Smooth muscle cell (in vitro differentiated cells): ENCODE results near the gene RPP40. TPM values are rescaled to one million over a fixed set of nuclear protein-coding genes. Genes with fewer than 3 reads are reported as not detected.

Experiments used
- DNase-seq: peaks from one replicate; lab custom pipeline; 2025; ENCODE audit not compliant: unreplicated experiment; lab: John Stamatoyannopoulos, UW
- H2AFZ ChIP-seq: fragments of 200-600 bp; sonication (generic); 2 replicates; pipeline ENCODE4 v1.6.0; 2016; ENCODE audit warnings: antibody characterized with exemption, low read depth, mild to moderate bottlenecking
- H3F3A ChIP-seq: fragments of 200-600 bp; sonication (generic); 2 replicates; pipeline ENCODE4 v1.6.0; 2017; ENCODE audit warnings: antibody characterized with exemption, low read depth
- H3K27ac ChIP-seq: fragments of 200-600 bp; sonication (generic); 2 replicates; pipeline ENCODE4 v1.5.1; 2016; ENCODE audit warnings: low read depth, mild to moderate bottlenecking
- H3K27me3 ChIP-seq: fragments of 200-600 bp; sonication (generic); 2 replicates; pipeline ENCODE4 v1.6.1; 2016; ENCODE audit warnings: low read depth, mild to moderate bottlenecking
- H3K36me3 ChIP-seq: fragments of 200-600 bp; sonication (generic); 2 replicates; pipeline ENCODE4 v1.5.1; 2016; ENCODE audit warnings: low read depth
- H3K4me1 ChIP-seq: fragments of 200-600 bp; sonication (generic); 2 replicates; pipeline ENCODE4 v1.5.1; 2016; ENCODE audit warnings: low read depth
- H3K4me2 ChIP-seq: fragments of 200-600 bp; sonication (generic); 2 replicates; pipeline ENCODE4 v1.6.0; 2016; ENCODE audit warnings: mild to moderate bottlenecking
- H3K4me3 ChIP-seq: fragments of 200-600 bp; sonication (generic); 2 replicates; pipeline ENCODE4 v1.5.1; 2016; ENCODE audit warnings: mild to moderate bottlenecking
- H3K79me2 ChIP-seq: fragments of 200-600 bp; sonication (generic); 2 replicates; pipeline ENCODE4 v1.6.0; 2016; ENCODE audit warnings: low read depth, mild to moderate bottlenecking
- H3K9ac ChIP-seq: fragments of 200-600 bp; sonication (generic); 2 replicates; pipeline ENCODE4 v1.6.0; 2016; ENCODE audit warnings: low read depth
- H3K9me3 ChIP-seq: fragments of 200-600 bp; sonication (generic); replicated peaks from 2 replicates; pipeline ENCODE4 v1.5.1; 2016; ENCODE audit warnings: low read depth
- H4K20me1 ChIP-seq: fragments of 200-600 bp; sonication (generic); 2 replicates; pipeline ENCODE4 v1.6.0; 2016; ENCODE audit warnings: low read depth
- WGBS: methylation state at CpG from one replicate; pipeline ENCODE4 v1.1.7; 2016; ENCODE audit warnings: low lambda C conversion rate; 5-methylcytosine and 5-hydroxymethylcytosine counted together
- polyA plus RNA-seq: library from polyadenylated mRNA; unstranded; fragments of >200 nt; fragmentation: Nextera tagmentation; extraction: Ambion mirVana; gene quantifications from 2 replicates; pipeline ENCODE4 v1.2.1, GENCODE V29; 2016
- total RNA-seq: library from RNA; depleted of rRNA; stranded (reverse); fragments of >200 nt; gene quantifications from 2 replicates; pipeline ENCODE4 v1.2.3, GENCODE V29; 2014
- TF ChIP-seq, protein P1 (sequence below): fragments of 200-600 bp; sonication (generic); IDR thresholded peaks from 2 replicates; pipeline ENCODE4 v1.5.1; 2017; ENCODE audit warnings: borderline replicate concordance, mild to moderate bottlenecking, antibody characterized with exemption; ENCODE audit not compliant: insufficient read depth, poor library complexity, severe bottlenecking

The RPP40 gene
- total and polyA plus RNA-seq, 2 experiments from 2014 or later, result 6.7 to 7.7 TPM

DNA sequence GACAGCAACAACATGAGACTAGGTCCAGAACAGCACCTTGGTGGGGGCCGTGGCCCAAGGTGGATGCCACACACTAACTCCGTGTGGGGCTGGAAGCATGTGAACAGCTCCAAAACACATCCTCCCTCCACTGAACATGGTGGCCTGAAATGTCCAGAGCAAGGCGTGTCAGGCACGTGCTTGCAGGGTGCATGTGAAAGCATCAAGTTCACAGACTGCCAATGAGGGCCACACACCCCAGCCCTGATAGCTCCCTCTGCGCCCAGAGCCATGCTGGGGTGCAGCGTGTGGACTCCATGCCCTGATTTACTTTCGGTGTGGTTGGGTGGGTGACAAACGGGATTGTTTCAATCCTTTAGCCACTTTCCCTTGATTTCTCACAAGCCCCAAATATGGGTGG, 20.1 kb upstream of the RPP40 start:
- no peaks in the 10 kb centered on the region for H3K9me3 ChIP-seq
- no peak overlapping the region for H3K27ac ChIP-seq
- H3K9ac ChIP-seq, result no peak overlapping the region
- TF ChIP-seq, protein P1, sequence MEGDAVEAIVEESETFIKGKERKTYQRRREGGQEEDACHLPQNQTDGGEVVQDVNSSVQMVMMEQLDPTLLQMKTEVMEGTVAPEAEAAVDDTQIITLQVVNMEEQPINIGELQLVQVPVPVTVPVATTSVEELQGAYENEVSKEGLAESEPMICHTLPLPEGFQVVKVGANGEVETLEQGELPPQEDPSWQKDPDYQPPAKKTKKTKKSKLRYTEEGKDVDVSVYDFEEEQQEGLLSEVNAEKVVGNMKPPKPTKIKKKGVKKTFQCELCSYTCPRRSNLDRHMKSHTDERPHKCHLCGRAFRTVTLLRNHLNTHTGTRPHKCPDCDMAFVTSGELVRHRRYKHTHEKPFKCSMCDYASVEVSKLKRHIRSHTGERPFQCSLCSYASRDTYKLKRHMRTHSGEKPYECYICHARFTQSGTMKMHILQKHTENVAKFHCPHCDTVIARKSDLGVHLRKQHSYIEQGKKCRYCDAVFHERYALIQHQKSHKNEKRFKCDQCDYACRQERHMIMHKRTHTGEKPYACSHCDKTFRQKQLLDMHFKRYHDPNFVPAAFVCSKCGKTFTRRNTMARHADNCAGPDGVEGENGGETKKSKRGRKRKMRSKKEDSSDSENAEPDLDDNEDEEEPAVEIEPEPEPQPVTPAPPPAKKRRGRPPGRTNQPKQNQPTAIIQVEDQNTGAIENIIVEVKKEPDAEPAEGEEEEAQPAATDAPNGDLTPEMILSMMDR, result no peak
- no peak overlapping the region for H3K4me2 ChIP-seq
- no peaks in the 10 kb centered on the region for H3K36me3 ChIP-seq
- H3K4me1 ChIP-seq, result peaks cover 12% of the 10 kb centered on the region
- WGBS, result 98% methylated on average over 8 of the region's 8 CpGs
- no peaks in the 10 kb centered on the region for H3K79me2 ChIP-seq
- H3K27me3 ChIP-seq, result no peaks in the 10 kb centered on the region
- H3F3A ChIP-seq, result no peaks in the 10 kb centered on the region
- H3K4me3 ChIP-seq, result no peak overlapping the region
- DNase-seq, result no peak
- H4K20me1 ChIP-seq, result no peaks in the 10 kb centered on the region
- no peak overlapping the region for H2AFZ ChIP-seq

DNA sequence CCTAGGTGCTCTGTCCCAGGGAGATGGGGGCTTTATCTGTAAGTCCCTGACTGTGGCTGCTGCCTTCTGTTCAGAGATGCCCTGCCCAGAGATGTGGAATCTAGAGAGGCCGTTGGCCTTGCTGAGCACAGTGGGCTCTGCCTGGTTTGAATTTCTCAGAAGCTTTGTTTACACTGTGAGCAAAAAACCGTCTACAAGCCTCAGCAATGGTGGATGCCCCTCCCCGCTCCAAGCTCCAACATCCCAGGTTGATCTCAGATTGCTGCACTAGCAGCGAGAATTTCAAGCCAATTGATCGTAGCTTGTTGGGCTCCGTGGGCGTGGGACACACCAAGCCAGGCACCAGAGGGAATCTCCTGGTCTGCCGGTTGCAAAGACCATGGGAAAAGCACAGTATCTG, 16.3 kb upstream of the RPP40 start:
- Histone ChIP-seq H3K9ac (no peak overlapping the region), H3F3A (no peaks in the 10 kb centered on the region), H3K4me1 (no peaks in the 10 kb centered on the region), H3K4me2 (no peak overlapping the region), H3K4me3 (no peak overlapping the region), H3K36me3 (no peaks in the 10 kb centered on the region), H3K27ac (no peak overlapping the region), H2AFZ (no peak overlapping the region), H3K9me3 (no peaks in the 10 kb centered on the region), H3K27me3 (no peaks in the 10 kb centered on the region), H3K79me2 (no peaks in the 10 kb centered on the region), H4K20me1 (no peaks in the 10 kb centered on the region)
- TF ChIP-seq, protein P1, result no peak
- DNase-seq, result no peak
- WGBS, result 79% methylated on average over 8 of the region's 8 CpGs

DNA sequence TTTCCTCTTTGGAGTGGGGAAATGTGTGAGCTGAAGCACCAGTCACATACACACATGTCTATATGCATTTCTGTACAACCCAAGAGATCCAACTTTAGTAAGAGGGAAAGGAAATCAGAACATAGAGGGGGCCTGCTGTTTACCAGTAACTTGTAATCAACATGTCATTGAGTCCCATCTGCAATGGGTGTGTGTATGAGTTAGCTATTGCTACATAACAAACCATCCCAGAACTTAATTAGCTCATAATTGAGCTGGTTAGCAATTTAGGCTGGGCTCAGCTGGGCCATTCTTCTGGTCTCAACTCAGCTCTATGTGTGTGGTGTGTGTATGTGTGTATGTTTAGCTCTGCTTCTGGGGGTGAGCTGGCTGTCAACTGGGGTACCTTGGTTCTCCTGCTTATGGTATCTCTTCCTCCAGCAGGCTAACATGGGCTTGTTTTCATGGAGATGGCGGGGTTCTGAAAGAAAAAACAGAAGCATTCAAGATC, 10.3 kb upstream of the RPP40 start:
- Histone ChIP-seq H3K4me1 (no peaks in the 10 kb centered on the region), H3K27ac (no peak overlapping the region), H4K20me1 (no peaks in the 10 kb centered on the region), H3K4me2 (no peak overlapping the region), H3K27me3 (no peaks in the 10 kb centered on the region), H2AFZ (no peak overlapping the region), H3K36me3 (no peaks in the 10 kb centered on the region), H3K9ac (no peak overlapping the region), H3K4me3 (no peak overlapping the region), H3K9me3 (no peaks in the 10 kb centered on the region), H3K79me2 (no peaks in the 10 kb centered on the region), H3F3A (no peaks in the 10 kb centered on the region)
- WGBS, result 6% methylated on average over 1 of the region's 1 CpG
- no peak for DNase-seq
- TF ChIP-seq, protein P1, result no peak

DNA sequence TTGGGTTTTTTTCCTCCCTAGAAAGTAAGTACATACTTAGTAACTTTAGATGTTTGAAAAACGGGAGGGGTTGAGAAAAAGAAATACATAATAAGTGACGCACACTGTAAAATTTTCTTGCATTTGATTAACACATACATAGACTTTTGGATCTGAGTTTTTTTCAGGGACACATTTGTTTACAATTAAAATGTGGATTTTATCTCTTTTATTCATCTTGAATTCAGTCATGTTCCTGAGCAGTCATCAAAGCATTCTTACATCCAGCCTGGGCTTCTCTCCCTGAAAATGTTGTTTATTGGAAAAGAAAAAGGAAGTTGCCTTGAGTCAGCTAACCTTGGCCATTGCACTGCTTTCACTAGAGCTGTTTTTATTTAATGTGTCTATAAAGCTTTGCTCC, 8.7 kb upstream of the RPP40 start:
- Histone ChIP-seq H3F3A (no peaks in the 10 kb centered on the region), H3K9ac (no peak overlapping the region), H3K4me1 (no peaks in the 10 kb centered on the region), H4K20me1 (no peaks in the 10 kb centered on the region), H3K27ac (no peak overlapping the region), H3K4me3 (no peak overlapping the region), H3K36me3 (no peaks in the 10 kb centered on the region), H3K9me3 (no peaks in the 10 kb centered on the region), H3K4me2 (no peak overlapping the region), H2AFZ (no peak overlapping the region), H3K79me2 (no peaks in the 10 kb centered on the region), H3K27me3 (no peaks in the 10 kb centered on the region)
- TF ChIP-seq, protein P1, result no peak
- no peak for DNase-seq
- WGBS, result 40% methylated on average over 2 of the region's 2 CpGs
